ENCODE data around the gene CLRN2.

DNA sequence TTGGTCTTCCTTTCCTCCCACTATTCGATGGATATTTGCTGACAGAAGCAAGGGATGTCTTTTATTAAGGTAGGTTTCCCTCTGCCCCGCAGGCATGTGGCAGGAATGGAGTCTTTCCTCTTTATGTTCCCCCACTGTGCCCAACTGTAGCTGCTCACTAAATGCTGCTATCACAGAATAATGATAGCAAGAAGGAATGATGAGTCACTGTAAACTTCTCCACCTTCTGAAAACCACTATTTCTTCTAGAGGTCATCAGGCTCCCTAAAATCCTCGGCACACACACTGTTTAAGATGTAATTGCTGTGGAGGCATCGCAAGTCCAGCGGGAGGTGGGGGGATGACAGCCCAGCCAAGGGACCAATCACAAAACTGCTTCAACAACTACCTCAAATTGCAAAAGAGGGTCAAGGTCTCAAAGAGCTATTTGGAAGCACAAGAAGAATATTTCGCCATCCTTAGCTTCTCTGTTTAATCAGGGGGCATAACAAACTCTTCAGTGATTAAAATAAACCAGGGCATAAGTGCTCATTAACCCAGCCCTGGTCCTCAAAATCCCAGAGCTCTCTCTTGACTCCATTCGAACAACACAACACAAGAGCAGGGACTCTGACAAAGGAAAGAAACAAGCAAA lies 17.0 kb upstream of the CLRN2 start:
- TF ChIP-seq, protein P1, sequence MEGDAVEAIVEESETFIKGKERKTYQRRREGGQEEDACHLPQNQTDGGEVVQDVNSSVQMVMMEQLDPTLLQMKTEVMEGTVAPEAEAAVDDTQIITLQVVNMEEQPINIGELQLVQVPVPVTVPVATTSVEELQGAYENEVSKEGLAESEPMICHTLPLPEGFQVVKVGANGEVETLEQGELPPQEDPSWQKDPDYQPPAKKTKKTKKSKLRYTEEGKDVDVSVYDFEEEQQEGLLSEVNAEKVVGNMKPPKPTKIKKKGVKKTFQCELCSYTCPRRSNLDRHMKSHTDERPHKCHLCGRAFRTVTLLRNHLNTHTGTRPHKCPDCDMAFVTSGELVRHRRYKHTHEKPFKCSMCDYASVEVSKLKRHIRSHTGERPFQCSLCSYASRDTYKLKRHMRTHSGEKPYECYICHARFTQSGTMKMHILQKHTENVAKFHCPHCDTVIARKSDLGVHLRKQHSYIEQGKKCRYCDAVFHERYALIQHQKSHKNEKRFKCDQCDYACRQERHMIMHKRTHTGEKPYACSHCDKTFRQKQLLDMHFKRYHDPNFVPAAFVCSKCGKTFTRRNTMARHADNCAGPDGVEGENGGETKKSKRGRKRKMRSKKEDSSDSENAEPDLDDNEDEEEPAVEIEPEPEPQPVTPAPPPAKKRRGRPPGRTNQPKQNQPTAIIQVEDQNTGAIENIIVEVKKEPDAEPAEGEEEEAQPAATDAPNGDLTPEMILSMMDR (IDR thresholded peaks at IDR 0.05; ENCODE audit: poor library complexity, severe bottlenecking), result no peak
- TF ChIP-seq TAF1 (IDR thresholded peaks at IDR 0.05; ENCODE audit: low read depth), result no peak
